Prostate gland (tissue), 2 donors: ENCODE results near the gene CAB39L. TPM values are rescaled to one million over a fixed set of nuclear protein-coding genes. Genes with fewer than 3 reads are reported as not detected.

ENCODE experiments used
- DNase-seq: peaks from one replicate; pipeline ENCODE4 v3.0.0-alpha.2; 2019; ENCODE audit warnings: low spot score
- H3K27ac ChIP-seq, 2 donors: fragments of 200-600 bp; sonication (generic); 2 replicates each; pipeline ENCODE4 v1.5.1; 2017 to 2019
- H3K27me3 ChIP-seq: fragments of 200-600 bp; sonication (generic); replicated peaks from 2 replicates; pipeline ENCODE4 v1.5.1; 2019; ENCODE audit not compliant: insufficient read depth
- H3K36me3 ChIP-seq, 2 donors: fragments of 200-600 bp; sonication (generic); 1 replicate in 1 of 2; 2 replicates in 1 of 2; pipeline versions ENCODE4 v1.5.1 to v1.8.1; 2017 to 2019
- H3K4me1 ChIP-seq: fragments of 200-600 bp; sonication (generic); replicated peaks from 2 replicates; pipeline ENCODE4 v1.5.1; 2019
- H3K4me3 ChIP-seq, 2 donors: fragments of 200-600 bp; sonication (generic); 2 replicates each; pipeline ENCODE4 v1.5.1; 2017 to 2019
- H3K9me3 ChIP-seq: fragments of 200-600 bp; sonication (generic); 2 replicates; pipeline ENCODE4 v1.5.1; 2017
- CTCF ChIP-seq, 4 experiments: fragments of 200-600 bp in 2 of 4; fragments of 450-650 bp in 2 of 4; sonication (generic) in 2 of 4; IDR thresholded peaks; 1 replicate in 3 of 4; 2 replicates in 1 of 4; pipeline ENCODE4 v1.5.1; 2016 to 2019; ENCODE audit warnings: antibody characterized with exemption in 4 of 4, mild to moderate bottlenecking in 2 of 4, moderate library complexity in 2 of 4
- POLR2A ChIP-seq: fragments of 450-650 bp; IDR thresholded peaks from one replicate; pipeline ENCODE4 v1.6.1; 2016; ENCODE audit warnings: antibody characterized with exemption, mild to moderate bottlenecking
- POLR2AphosphoS5 ChIP-seq: sonication (generic); formaldehyde crosslinking; IDR thresholded peaks from one replicate; pipeline ENCODE4 v1.6.1; 2017; ENCODE audit warnings: antibody characterized with exemption
- WGBS: methylation state at CpG from one replicate; pipeline ENCODE4 v1.1.5; 2018; 5-methylcytosine and 5-hydroxymethylcytosine counted together
- intact Hi-C: fragments of 100-400 bp; cut with DNase I; formaldehyde crosslinking; loops from one replicate; pipeline ENCODE4 v1.14.2; 2022
- total RNA-seq, 2 donors: library from RNA; depleted of rRNA; stranded (reverse); fragments of >200 nt; gene quantifications; one replicate each; pipeline ENCODE4 v1.1.0, GENCODE V29; 2016

CAB39L gene
- total RNA-seq, 2 donors from 2014 or later, result 43.9 to 96.5 TPM

GRCh38 chr13:49308097-49308875, 135.6 kb downstream of the CAB39L start:
- H3K9me3 ChIP-seq, result no peaks in the 10 kb centered on the region
- H3K36me3 ChIP-seq, result no peaks in the 10 kb centered on the region
- DNase-seq, result peak; percentile 86
- peaks cover 9% of the 10 kb centered on the region for H3K4me1 ChIP-seq
- no peaks in the 10 kb centered on the region for H3K27me3 ChIP-seq
- peak; percentile 89 for TF ChIP-seq POLR2AphosphoS5
- TF ChIP-seq CTCF (IDR thresholded peaks at IDR 0.05), result no peak
- TF ChIP-seq POLR2A, result no peak
- whole genome bisulfite sequencing, result 13% methylated on average over 7 of the region's 7 CpGs
- H3K27ac ChIP-seq, result peak overlapping the region; percentile 78 to 81
- no peak overlapping the region for H3K4me3 ChIP-seq
- intact Hi-C loops, result no loop called here

- peaks cover 9% of the 10 kb centered on the region for H3K4me1 ChIP-seq
- WGBS, result 76% methylated on average over 6 of the region's 6 CpGs
- intact Hi-C loops, result loop anchor here (2.0 kb wide), 1 partner anchor 87 kb away; no protein-coding TSS in a partner anchor
Measured at GRCh38 chr13:49307365-49307764, 136.5 kb downstream of the CAB39L start.

GRCh38 chr13:49305792-49306425, 138.0 kb downstream of the CAB39L start:
- H3K27me3 ChIP-seq, result no peaks in the 10 kb centered on the region
- TF ChIP-seq POLR2AphosphoS5, result no peak
- no peak for TF ChIP-seq POLR2A
- TF ChIP-seq CTCF (IDR thresholded peaks at IDR 0.05), result no peak
- intact Hi-C loops, result loop anchor here (2.0 kb wide), 1 partner anchor 89 kb away; no protein-coding TSS in a partner anchor
- H3K9me3 ChIP-seq, result no peaks in the 10 kb centered on the region
- 74% methylated on average over 15 of the region's 15 CpGs for WGBS
- no peak for DNase-seq
- H3K4me1 ChIP-seq, result peaks cover 9% of the 10 kb centered on the region
- no peak overlapping the region for H3K4me3 ChIP-seq
- peak overlapping the region; percentile 7 to 56 for H3K27ac ChIP-seq
- H3K36me3 ChIP-seq, result no peaks in the 10 kb centered on the region

More at GRCh38 chr13:49307365-49307764, 136.5 kb downstream of the CAB39L start:
- TF ChIP-seq POLR2AphosphoS5 (no peak), CTCF (IDR thresholded peaks at IDR 0.05) (no peak), POLR2A (no peak)
- no peak overlapping the region for H3K4me3 ChIP-seq
- no peak for DNase-seq
- H3K27ac ChIP-seq, result peak overlapping the region; percentile 78 to 81
- no peaks in the 10 kb centered on the region for H3K36me3 ChIP-seq
- H3K9me3 ChIP-seq, result no peaks in the 10 kb centered on the region
- H3K27me3 ChIP-seq, result no peaks in the 10 kb centered on the region

- Histone ChIP-seq H3K27ac (peak overlapping the region; percentile 7 to 56), H3K27me3 (no peaks in the 10 kb centered on the region), H3K4me1 (peaks cover 9% of the 10 kb centered on the region), H3K36me3 (no peaks in the 10 kb centered on the region), H3K4me3 (no peak overlapping the region), H3K9me3 (no peaks in the 10 kb centered on the region)
- no peak for DNase-seq
- intact Hi-C loops, result loop anchor here (5.0 kb wide), 2 partner anchors 192 to 302 kb away; partner anchors contain the start of gene PHF11
- WGBS, result 42% methylated on average over 25 of the region's 25 CpGs
- TF ChIP-seq POLR2AphosphoS5, result peak; percentile 29
- no peak for TF ChIP-seq CTCF (IDR thresholded peaks at IDR 0.05)
- TF ChIP-seq POLR2A, result no peak
Measured at GRCh38 chr13:49304763-49305700, 138.8 kb downstream of the CAB39L start.
